Spleen (tissue), 7 donors: ENCODE results near the gene MSI2.

Experiments used
- CTCF ChIP-seq, 11 experiments: fragments of 200-600 bp in 7 of 11; fragments of 450-650 bp in 4 of 11; sonication (generic) in 4 of 11; IDR thresholded peaks in 8 of 11; conservative IDR thresholded peaks in 3 of 11; 1 replicate in 7 of 11; 2 replicates in 4 of 11; pipeline versions ENCODE4 v1.4.0 to v1.8.0; 2016 to 2021; ENCODE audit warnings: antibody characterized with exemption in 11 of 11, inconsistent platforms in 4 of 11, mild to moderate bottlenecking in 1 of 11
- POLR2A ChIP-seq, 3 donors: fragments of 450-650 bp; IDR thresholded peaks; one replicate each; pipeline ENCODE4 v1.5.1; 2017; ENCODE audit warnings: antibody characterized with exemption in 3 of 3, mild to moderate bottlenecking in 1 of 3
- donor health status: DM: no; HTN: no; CAD: no; lungs with moderate emphysema.
- donor health status: DM: no; HTN: no; CAD: no.
- donor health status: DM: no; HTN: no; CAD: no.

GRCh38 chr17:57448759-57449283, 192.5 kb downstream of the MSI2 start:
- TF ChIP-seq CTCF (IDR thresholded peaks at IDR 0.05 in 8 of 11, conservative IDR thresholded peaks at IDR 0.05 in 3 of 11) (no peak), POLR2A (IDR thresholded peaks at IDR 0.05) (no peak)
